DND-41 (cell line): ENCODE results near the gene BAIAP2L1.

Experiments
- ATAC-seq: fragments of 200-7000 bp; cut with Tn5 transposase; 3 replicates; pipeline ENCODE4 v1.9.1; 2021; ENCODE audit warnings: low read depth; ENCODE audit not compliant: insufficient read depth
- DNase-seq: peaks from one replicate; pipeline ENCODE4 v3.0.0-alpha.2; 2020
- H2AFZ ChIP-seq: 2 replicates; pipeline ENCODE4 v1.6.0; 2012; ENCODE audit warnings: low read depth, low read length
- H3K27ac ChIP-seq: 2 replicates; pipeline ENCODE4 v1.5.1; 2012; ENCODE audit warnings: low read length, inconsistent platforms
- H3K27me3 ChIP-seq: fragments of 200-600 bp; sonication (generic); 2 replicates; pipeline ENCODE4 v1.6.0; 2012; ENCODE audit warnings: low read length, mild to moderate bottlenecking, inconsistent platforms; ENCODE audit not compliant: insufficient read depth, poor library complexity
- H3K36me3 ChIP-seq: 2 replicates; pipeline ENCODE4 v1.5.1; 2012; ENCODE audit warnings: low read length, inconsistent platforms; ENCODE audit not compliant: insufficient read depth
- H3K4me1 ChIP-seq: 2 replicates; pipeline ENCODE4 v1.5.1; 2012; ENCODE audit warnings: mild to moderate bottlenecking, low read length; ENCODE audit not compliant: insufficient read depth
- H3K4me2 ChIP-seq: 2 replicates; pipeline ENCODE4 v1.6.0; 2012; ENCODE audit warnings: mild to moderate bottlenecking, moderate library complexity, low read length, inconsistent platforms; ENCODE audit not compliant: insufficient read depth
- H3K4me3 ChIP-seq, 2 experiments: fragments of 200-600 bp in 1 of 2; shearing (Covaris generic) in 1 of 2; 2 replicates each; pipeline ENCODE4 v1.5.1; 2012 to 2016; ENCODE audit warnings: inconsistent platforms in 2 of 2, low read length in 2 of 2, mild to moderate bottlenecking in 2 of 2, low read depth in 1 of 2, moderate library complexity in 1 of 2
- H3K79me2 ChIP-seq: 2 replicates; pipeline ENCODE4 v1.6.0; 2012; ENCODE audit warnings: low read length, inconsistent platforms; ENCODE audit not compliant: insufficient read depth
- H3K9ac ChIP-seq: 2 replicates; pipeline ENCODE4 v1.6.0; 2012; ENCODE audit warnings: low read depth, mild to moderate bottlenecking, inconsistent platforms, low read length, moderate library complexity
- H3K9me3 ChIP-seq: 2 replicates; pipeline ENCODE4 v1.5.1; 2012; ENCODE audit warnings: low read length, moderate library complexity, mild to moderate bottlenecking, inconsistent platforms; ENCODE audit not compliant: insufficient read depth, severe bottlenecking
- H4K20me1 ChIP-seq: 2 replicates; pipeline ENCODE4 v1.6.0; 2012; ENCODE audit warnings: low read length; ENCODE audit not compliant: insufficient read depth
- EZH2 ChIP-seq: IDR thresholded peaks from 3 replicates; pipeline ENCODE4 v1.6.1; 2012; ENCODE audit warnings: borderline replicate concordance, low read depth, mild to moderate bottlenecking, moderate library complexity, low read length, inconsistent platforms; ENCODE audit not compliant: severe bottlenecking
- TF ChIP-seq, protein P1 (sequence below): IDR thresholded peaks from 2 replicates; pipeline ENCODE4 v1.5.1; 2012; ENCODE audit warnings: borderline replicate concordance, low read length, moderate library complexity, mild to moderate bottlenecking; ENCODE audit not compliant: poor library complexity, severe bottlenecking; ENCODE audit errors: extremely low read depth

The BAIAP2L1 gene

DNA sequence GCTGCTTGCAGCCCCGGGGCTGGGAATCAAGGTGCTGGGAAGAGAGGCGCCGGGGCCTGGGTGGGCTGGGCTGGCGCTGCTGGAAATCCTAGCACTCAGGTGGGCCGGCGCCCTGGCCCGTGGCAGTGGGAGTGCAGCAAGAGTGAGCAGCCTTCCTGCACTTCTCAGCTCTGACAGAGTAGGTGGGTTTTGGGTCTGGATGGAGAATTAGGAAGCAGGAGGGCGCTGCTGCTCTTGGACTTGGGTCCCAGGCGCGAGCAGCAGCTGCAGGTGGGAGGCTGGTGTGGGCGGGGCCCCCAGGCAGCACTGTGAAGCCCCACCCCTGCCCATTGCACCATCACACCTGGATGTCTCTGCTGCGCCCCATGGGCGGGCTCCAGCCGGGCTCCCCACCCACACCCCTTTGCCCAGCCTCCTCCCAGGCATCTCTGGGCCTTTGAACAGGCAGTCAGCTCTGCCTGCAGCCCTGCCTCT, 113.4 kb downstream of the BAIAP2L1 start:
- Histone ChIP-seq H3K4me2 (no peak overlapping the region), H2AFZ (no peak overlapping the region), H3K27ac (no peak overlapping the region), H3K4me1 (peaks cover 31% of the 10 kb centered on the region), H3K36me3 (peaks cover 72% of the 10 kb centered on the region), H3K4me3 (no peak overlapping the region), H4K20me1 (peaks cover 86% of the 10 kb centered on the region), H3K79me2 (peaks cover 78% of the 10 kb centered on the region), H3K9me3 (no peaks in the 10 kb centered on the region), H3K27me3 (no peaks in the 10 kb centered on the region), H3K9ac (no peak overlapping the region)
- DNase-seq, result no peak
- no peak for TF ChIP-seq EZH2
- TF ChIP-seq, protein P1, sequence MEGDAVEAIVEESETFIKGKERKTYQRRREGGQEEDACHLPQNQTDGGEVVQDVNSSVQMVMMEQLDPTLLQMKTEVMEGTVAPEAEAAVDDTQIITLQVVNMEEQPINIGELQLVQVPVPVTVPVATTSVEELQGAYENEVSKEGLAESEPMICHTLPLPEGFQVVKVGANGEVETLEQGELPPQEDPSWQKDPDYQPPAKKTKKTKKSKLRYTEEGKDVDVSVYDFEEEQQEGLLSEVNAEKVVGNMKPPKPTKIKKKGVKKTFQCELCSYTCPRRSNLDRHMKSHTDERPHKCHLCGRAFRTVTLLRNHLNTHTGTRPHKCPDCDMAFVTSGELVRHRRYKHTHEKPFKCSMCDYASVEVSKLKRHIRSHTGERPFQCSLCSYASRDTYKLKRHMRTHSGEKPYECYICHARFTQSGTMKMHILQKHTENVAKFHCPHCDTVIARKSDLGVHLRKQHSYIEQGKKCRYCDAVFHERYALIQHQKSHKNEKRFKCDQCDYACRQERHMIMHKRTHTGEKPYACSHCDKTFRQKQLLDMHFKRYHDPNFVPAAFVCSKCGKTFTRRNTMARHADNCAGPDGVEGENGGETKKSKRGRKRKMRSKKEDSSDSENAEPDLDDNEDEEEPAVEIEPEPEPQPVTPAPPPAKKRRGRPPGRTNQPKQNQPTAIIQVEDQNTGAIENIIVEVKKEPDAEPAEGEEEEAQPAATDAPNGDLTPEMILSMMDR, result no peak
- no peak for ATAC-seq

DNA sequence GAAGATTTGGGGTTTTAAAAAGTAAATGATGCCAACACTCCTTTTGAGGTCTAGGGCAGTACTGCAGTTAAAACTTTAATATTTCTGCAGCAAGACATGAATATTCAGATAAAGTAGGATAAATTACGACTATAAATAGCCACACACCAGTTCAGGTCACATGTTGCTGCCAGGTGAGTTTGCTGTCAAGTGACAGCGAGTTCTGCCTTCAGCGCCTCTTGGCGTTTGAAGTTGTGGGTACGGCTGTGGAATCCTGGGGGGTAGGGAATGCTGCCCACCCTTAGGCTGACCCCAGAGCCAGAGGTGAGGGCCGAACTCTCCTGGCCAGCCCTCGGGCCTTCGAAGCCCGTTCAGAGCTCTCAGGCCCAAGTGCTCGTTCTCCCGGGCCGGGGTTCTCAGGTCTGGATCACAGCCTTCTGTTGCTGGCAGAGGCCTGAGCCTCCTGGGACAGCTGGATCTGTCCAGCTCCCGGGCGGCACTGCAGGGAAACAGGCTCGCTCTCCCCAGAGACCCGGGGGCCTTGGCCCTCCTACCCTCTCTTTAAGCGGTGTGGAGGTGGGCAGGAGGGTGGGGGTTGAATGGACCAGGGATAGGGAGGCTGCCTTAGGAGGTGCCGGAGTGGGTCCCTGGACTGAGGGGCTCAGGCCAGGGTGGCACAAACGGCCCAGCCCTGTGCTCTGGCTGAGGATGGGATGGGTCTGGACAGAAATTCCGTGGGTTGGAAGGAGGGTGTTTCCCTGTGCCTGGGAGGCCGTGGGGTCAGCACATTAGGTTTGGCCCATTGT, 114.0 kb downstream of the BAIAP2L1 start:
- Histone ChIP-seq H3K9me3 (no peaks in the 10 kb centered on the region), H3K27me3 (no peaks in the 10 kb centered on the region), H3K4me1 (peaks cover 35% of the 10 kb centered on the region), H2AFZ (no peak overlapping the region), H3K9ac (no peak overlapping the region), H3K79me2 (peaks cover 83% of the 10 kb centered on the region), H3K4me3 (no peak overlapping the region), H3K36me3 (peaks cover 70% of the 10 kb centered on the region), H3K27ac (no peak overlapping the region), H4K20me1 (peaks cover 84% of the 10 kb centered on the region), H3K4me2 (no peak overlapping the region)
- TF ChIP-seq, protein P1, result no peak
- TF ChIP-seq EZH2, result no peak
- ATAC-seq, result no peak
- no peak for DNase-seq

DNA sequence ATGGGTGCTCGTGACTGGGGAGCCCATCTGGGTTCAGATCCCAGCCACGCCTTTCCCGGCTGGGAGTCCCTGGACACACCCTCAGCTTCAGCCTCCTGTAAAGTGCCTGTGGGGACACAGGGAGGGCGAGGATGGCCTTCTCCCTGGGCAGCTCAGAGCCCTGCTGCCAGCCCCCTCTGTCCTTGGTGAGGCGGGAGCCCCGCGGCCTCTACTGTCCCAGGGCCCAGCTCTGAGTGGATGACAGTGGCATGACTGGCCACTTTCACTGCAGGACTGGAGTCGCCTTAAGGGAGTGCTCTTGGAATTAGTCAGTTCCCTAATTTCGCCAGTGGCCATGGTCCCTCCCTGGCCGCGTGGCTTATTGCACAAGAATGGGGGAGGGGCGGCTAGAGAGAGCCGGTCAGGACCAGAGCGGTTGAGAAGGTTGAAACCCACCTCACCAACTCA, 114.8 kb downstream of the BAIAP2L1 start:
- Histone ChIP-seq H3K4me3 (no peak overlapping the region), H2AFZ (no peak overlapping the region), H3K4me2 (0 out of 2 replicates have a peak overlapping the region, but pooled peaks have one; percentile 7), H3K9me3 (no peaks in the 10 kb centered on the region), H3K36me3 (peaks cover 63% of the 10 kb centered on the region), H3K27me3 (no peaks in the 10 kb centered on the region), H3K9ac (no peak overlapping the region), H3K79me2 (peaks cover 85% of the 10 kb centered on the region), H3K27ac (no peak overlapping the region), H3K4me1 (peaks cover 35% of the 10 kb centered on the region), H4K20me1 (peaks cover 79% of the 10 kb centered on the region)
- no peak for DNase-seq
- TF ChIP-seq, protein P1, result no peak
- no peak for TF ChIP-seq EZH2
- no peak for ATAC-seq
